Measurements from ENCODE around the gene TIMM13. TPM values are rescaled to one million over a fixed set of nuclear protein-coding genes. Genes with fewer than 3 reads are reported as not detected.

The TIMM13 gene
- 57.0 to 133 TPM (median 115 TPM) in 5 replicates for total RNA-seq (2022; extraction: Qiagen RNA extraction; ENCODE audit: low read depth)

GRCh38 chr19:2427429-2428320 lies at the start of gene TIMM13:
TIMM13 (minus strand) TSS chr19:2427586; CDS start chr19:2427533, 53 bp downstream.

GRCh38 chr19:2475702-2476450 lies 48.5 kb upstream of the TIMM13 start, which contains the start of gene GADD45B:
GADD45B (plus strand) TSS chr19:2476127; CDS start chr19:2476359, 232 bp downstream.

Other genes starting within 250 kb of the TIMM13 start
- 36.6 to 53.7 TPM (median 50.9 TPM) in 5 replicates for gene PLEKHJ1, start 191.3 kb downstream of the TIMM13 start, total RNA-seq (2022; extraction: Qiagen RNA extraction; ENCODE audit: low read depth)
- gene SF3A2, start 190.8 kb downstream of the TIMM13 start, total RNA-seq (2022; extraction: Qiagen RNA extraction; ENCODE audit: low read depth), result 64.6 to 77.1 TPM (median 71.0 TPM) in 5 replicates
- gene AMH, start 178.3 kb downstream of the TIMM13 start, total RNA-seq (2022; extraction: Qiagen RNA extraction; ENCODE audit: low read depth), result 10.6 to 22.6 TPM (median 18.9 TPM) in 5 replicates
- gene JSRP1, start 171.2 kb downstream of the TIMM13 start, total RNA-seq (2022; extraction: Qiagen RNA extraction; ENCODE audit: low read depth), result 0.79 to 1.2 TPM (median 0.89 TPM) in 5 replicates
- not detected in 5 replicates for gene PEAK3, start 145.4 kb downstream of the TIMM13 start, total RNA-seq (2022; extraction: Qiagen RNA extraction; ENCODE audit: low read depth)
- 0.03 TPM in 1 of 5 replicates, not detected in the others for gene LINGO3, start 119.4 kb downstream of the TIMM13 start, total RNA-seq (2022; extraction: Qiagen RNA extraction; ENCODE audit: low read depth)
- 138 to 162 TPM (median 144 TPM) in 5 replicates for gene LSM7, start 99.0 kb downstream of the TIMM13 start, total RNA-seq (2022; extraction: Qiagen RNA extraction; ENCODE audit: low read depth)
- gene SPPL2B, start 98.9 kb downstream of the TIMM13 start, total RNA-seq (2022; extraction: Qiagen RNA extraction; ENCODE audit: low read depth), result 16.3 to 26.0 TPM (median 17.3 TPM) in 5 replicates
- 0.03 TPM in 1 of 5 replicates, not detected in the others for gene TMPRSS9, start 67.3 kb downstream of the TIMM13 start, total RNA-seq (2022; extraction: Qiagen RNA extraction; ENCODE audit: low read depth)
- gene LMNB2, start 29.4 kb upstream of the TIMM13 start, total RNA-seq (2022; extraction: Qiagen RNA extraction; ENCODE audit: low read depth), result 62.1 to 87.2 TPM (median 79.9 TPM) in 5 replicates
- gene GADD45B, start 48.5 kb upstream of the TIMM13 start, total RNA-seq (2022; extraction: Qiagen RNA extraction; ENCODE audit: low read depth), result 31.1 to 38.6 TPM (median 37.1 TPM) in 5 replicates